Duodenal mucosa (tissue), 2 donors: ENCODE results near the gene ASCL5.

ENCODE experiments used
- H3K27ac ChIP-seq: one replicate; pipeline ENCODE4 v1.7.0; 2013; ENCODE audit warnings: low read depth, low read length
- H3K27me3 ChIP-seq, 2 donors: one replicate each; pipeline ENCODE4 v1.7.0; 2013; ENCODE audit warnings: low read length in 2 of 2, control low read depth in 1 of 2; ENCODE audit not compliant: insufficient read depth in 2 of 2, control insufficient read depth in 1 of 2
- H3K36me3 ChIP-seq, 2 donors: one replicate each; pipeline ENCODE4 v1.7.0; 2013; ENCODE audit warnings: low read length in 2 of 2, control low read depth in 1 of 2; ENCODE audit not compliant: insufficient read depth in 2 of 2, control insufficient read depth in 1 of 2
- H3K4me1 ChIP-seq, 2 donors: one replicate each; pipeline ENCODE4 v1.7.0; 2013; ENCODE audit warnings: low read length in 2 of 2, control low read depth in 1 of 2; ENCODE audit not compliant: insufficient read depth in 2 of 2, control insufficient read depth in 1 of 2
- H3K4me3 ChIP-seq, 2 donors: one replicate each; pipeline ENCODE4 v1.7.0; 2013; ENCODE audit warnings: low read length in 2 of 2, low read depth in 1 of 2
- H3K9ac ChIP-seq, 2 donors: one replicate each; pipeline ENCODE4 v1.7.0; 2013; ENCODE audit warnings: low read length in 2 of 2, low read depth in 1 of 2
- H3K9me3 ChIP-seq, 2 donors: one replicate each; pipeline ENCODE4 v1.7.0; 2013; ENCODE audit warnings: low read length in 2 of 2, control low read depth in 1 of 2; ENCODE audit not compliant: control insufficient read depth in 1 of 2

ASCL5 gene

DNA sequence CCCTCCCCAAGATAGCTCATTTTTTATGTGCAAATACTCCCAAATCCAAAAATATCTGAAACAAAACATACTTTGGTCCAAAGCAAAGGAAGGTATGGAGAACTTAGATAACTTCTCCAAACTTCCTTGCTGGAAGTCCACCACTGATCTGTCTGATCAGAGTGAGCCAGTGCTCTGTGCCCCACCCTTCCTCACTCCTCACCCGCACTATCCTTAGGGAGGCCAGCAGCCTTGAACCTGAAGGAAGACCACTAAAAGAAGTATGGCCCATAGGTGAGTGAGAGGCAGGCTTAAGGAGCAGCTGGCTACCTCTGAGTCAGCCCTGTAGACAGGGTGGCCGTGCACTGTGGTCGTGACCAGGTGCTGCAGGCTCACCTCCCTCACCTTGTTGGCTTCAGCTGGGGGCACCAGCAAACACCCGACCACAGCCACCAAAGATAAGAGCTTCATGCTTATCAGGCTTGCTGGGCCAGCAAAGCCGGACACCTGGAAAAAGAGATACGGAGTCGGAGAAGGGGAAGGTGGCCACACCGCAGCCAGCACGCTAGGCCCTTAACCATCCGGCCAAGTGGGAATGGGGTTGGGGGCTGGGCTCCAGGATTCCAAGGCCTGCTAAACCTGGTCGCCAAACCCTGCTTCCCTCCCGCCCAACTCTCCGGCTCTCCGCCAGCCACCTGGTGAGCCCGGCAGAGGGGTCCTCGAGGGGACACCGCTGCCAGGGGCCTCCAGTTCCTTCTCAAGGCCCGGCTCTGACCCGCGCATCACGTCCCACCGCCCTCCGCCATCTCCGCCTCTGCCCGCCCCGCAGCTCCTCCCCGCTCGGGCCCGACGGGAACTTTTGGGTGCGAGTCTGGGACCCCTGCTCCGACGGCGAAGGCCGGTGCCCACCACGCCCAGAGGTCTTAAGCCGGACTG, 26.7 kb upstream of the ASCL5 start:
- Histone ChIP-seq H3K27ac (no peak overlapping the region), H3K9me3 (no peaks in the 10 kb centered on the region)

DNA sequence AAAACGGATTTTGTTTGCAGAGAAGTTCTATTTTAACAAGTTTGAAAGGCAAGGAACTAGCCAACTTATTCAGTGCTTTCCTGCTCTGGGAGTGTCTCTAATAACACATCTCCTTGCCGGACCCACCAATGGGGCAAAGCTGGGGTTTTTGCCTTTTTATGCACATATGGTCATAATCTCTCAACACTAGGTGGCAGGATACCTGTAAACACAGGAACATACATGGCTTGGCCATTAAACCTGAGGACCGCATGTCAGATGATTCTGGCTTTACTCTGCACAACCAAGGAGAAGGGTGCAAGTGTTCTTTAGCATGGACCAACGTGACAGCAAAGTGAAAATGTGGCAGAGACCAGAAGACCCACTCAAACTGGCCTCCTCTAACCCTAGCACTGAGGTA, 22.4 kb upstream of the ASCL5 start:
- no peak overlapping the region for H3K27ac ChIP-seq
- H3K4me1 ChIP-seq: peaks cover 8 to 13% of the 10 kb centered on the region in 2 donors
- no peaks in the 10 kb centered on the region for H3K27me3 ChIP-seq
- no peak overlapping the region for H3K4me3 ChIP-seq
- no peaks in the 10 kb centered on the region for H3K9me3 ChIP-seq
- peaks cover 6 to 37% of the 10 kb centered on the region in 2 donors for H3K36me3 ChIP-seq
- no peak overlapping the region for H3K9ac ChIP-seq

More for the DNA sequence above, 26.7 kb upstream of the ASCL5 start:
- Histone ChIP-seq H3K4me3 (peak overlapping the region; percentile 83), H3K36me3 (peaks cover 0 to 11% of the 10 kb centered on the region in 2 donors), H3K27me3 (no peaks in the 10 kb centered on the region), H3K4me1 (peaks cover 13 to 17% of the 10 kb centered on the region in 2 donors), H3K9ac (peak overlapping the region; percentile 54 to 70)

DNA sequence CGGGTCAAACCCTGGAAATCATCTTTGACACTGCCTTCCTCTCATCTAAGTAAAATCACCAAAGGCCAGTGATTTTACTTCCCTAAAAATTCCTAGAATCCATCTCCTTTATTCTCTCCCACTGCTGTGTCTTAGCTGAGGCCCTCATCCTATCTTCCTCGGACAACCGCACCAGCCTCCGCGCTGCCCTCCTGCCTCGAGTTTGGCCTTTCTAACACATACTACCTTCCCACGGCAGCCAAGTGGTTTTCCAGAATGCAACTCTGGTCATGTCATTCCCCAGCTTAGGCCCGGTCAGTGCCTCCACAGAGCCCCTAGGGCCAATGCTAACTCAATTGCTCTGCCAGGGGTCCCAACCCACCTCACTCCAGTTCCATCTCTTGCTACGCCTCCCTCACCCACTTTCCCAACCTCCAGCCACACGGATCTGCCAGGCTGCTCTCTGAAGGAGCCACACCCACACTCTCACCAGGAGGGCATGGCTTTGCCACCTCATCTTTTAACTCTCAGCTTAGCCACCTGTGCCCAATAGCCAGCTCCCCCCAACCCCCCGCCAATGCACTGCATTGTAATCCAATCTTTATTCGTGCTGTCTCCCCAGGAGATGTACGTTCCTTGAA, 20.5 kb upstream of the ASCL5 start:
- H3K27ac ChIP-seq: no peak overlapping the region
- no peak overlapping the region for H3K4me3 ChIP-seq
- H3K4me1 ChIP-seq: peaks cover 0 to 6% of the 10 kb centered on the region in 2 donors
- peaks cover 10 to 56% of the 10 kb centered on the region in 2 donors for H3K36me3 ChIP-seq
- H3K9me3 ChIP-seq: no peaks in the 10 kb centered on the region
- H3K9ac ChIP-seq: no peak overlapping the region
- H3K27me3 ChIP-seq: no peaks in the 10 kb centered on the region

DNA sequence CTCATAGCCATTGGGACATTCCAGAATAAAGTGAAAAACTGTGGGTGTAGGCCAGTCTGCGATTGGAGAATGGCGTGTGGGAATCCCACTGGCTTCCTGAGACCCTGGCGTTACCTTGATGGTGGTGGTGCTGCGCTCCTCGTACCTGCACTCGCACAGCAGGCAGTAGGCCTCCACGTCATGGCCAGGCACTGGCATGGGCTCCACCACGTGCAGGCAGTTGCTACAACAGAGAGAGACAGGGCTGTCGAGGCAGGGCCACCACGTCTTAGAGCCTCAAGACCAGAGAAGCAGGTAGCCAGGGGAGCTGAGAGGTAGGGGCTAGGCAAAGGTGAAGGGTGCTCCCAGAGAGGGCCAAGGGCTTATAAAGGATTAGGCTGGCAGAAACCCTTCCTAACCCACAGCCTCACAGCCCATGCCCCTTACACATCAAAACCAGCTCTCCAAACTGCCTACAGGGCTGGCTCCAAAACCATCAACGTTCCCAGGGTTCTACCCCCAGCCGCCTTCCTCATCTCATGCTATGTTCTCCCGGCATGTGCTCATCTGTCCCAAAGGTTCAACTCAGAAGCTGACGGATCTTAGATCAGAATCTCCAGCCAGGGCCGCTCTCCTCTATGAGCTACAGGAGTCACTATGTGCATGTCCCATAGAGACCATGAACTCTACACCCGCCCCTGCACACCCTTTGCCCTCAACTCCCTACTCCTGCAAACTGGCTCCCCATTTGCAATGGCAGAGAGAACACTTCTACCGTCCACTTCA, 19.8 kb upstream of the ASCL5 start:
- Histone ChIP-seq H3K9me3 (no peaks in the 10 kb centered on the region), H3K9ac (no peak overlapping the region), H3K36me3 (peaks cover 12 to 63% of the 10 kb centered on the region in 2 donors), H3K27ac (no peak overlapping the region), H3K27me3 (no peaks in the 10 kb centered on the region), H3K4me1 (peaks cover 0 to 6% of the 10 kb centered on the region in 2 donors), H3K4me3 (no peak overlapping the region)

DNA sequence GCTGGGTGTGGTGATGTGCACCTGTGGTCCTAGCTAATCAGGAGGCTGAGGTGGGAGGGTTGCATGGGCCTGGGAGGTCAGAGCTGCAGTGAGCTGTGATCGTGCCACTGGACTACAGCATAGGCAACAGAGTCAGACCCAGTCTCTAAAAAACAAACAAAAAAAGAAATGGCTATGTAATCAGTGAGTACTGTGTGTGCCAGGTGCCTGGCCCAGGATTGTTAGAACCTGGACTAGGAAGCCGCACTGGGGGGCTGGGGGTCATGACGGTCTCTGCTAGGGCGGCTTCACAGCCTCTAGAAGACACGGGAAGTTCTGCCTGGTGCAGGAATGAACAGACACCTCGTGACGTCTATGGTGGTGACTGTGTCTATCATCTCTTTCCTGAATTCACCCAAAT, 18.8 kb upstream of the ASCL5 start:
- Histone ChIP-seq H3K4me3 (no peak overlapping the region), H3K9ac (no peak overlapping the region), H3K4me1 (peaks cover 0 to 5% of the 10 kb centered on the region in 2 donors), H3K27me3 (no peaks in the 10 kb centered on the region), H3K36me3 (peaks cover 18 to 72% of the 10 kb centered on the region in 2 donors), H3K9me3 (no peaks in the 10 kb centered on the region), H3K27ac (no peak overlapping the region)

DNA sequence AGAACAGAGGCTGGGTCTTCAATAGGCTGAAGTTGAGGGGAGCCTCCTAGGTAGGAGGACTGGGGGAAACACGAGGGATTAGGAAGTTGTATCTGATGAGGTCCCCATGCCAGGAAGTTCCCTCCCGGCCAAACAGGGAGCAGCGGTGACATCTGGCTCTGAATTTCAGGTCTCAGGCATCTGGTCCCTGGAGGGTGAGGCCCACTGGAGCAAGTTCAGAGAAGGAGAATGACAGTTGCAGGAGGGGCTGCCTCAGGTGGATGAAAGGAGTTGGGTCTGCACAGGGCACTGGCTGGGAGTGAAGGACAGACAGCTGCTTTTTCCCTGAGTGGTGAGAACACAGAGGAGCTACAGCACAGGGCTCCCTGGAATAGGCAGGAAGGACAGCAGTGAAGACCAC, 18.1 kb upstream of the ASCL5 start:
- Histone ChIP-seq H3K4me3 (no peak overlapping the region), H3K36me3 (peaks cover 18 to 73% of the 10 kb centered on the region in 2 donors), H3K9ac (no peak overlapping the region), H3K27ac (no peak overlapping the region), H3K4me1 (no peaks in the 10 kb centered on the region), H3K9me3 (no peaks in the 10 kb centered on the region), H3K27me3 (no peaks in the 10 kb centered on the region)

DNA sequence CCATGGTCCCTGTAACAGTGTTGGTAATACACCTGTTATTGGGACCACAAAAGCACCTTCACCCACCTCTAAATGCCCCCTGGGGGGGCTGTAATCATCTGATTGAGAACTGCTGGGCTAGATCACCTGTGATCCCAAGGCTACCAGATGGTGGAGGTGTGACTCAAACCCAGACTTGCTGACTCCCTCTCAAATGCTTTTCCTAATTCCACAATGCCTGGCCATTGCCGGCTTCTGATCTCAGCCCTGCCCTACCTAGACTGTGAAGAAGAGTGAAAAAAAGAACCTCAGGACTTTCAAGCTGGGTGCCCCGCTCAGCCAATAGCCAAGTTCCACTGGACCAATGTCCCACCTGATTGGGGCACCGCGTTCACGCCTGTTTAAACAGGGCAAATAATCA, 17.7 kb upstream of the ASCL5 start:
- Histone ChIP-seq H3K27me3 (no peaks in the 10 kb centered on the region), H3K27ac (no peak overlapping the region), H3K36me3 (peaks cover 18 to 71% of the 10 kb centered on the region in 2 donors)

DNA sequence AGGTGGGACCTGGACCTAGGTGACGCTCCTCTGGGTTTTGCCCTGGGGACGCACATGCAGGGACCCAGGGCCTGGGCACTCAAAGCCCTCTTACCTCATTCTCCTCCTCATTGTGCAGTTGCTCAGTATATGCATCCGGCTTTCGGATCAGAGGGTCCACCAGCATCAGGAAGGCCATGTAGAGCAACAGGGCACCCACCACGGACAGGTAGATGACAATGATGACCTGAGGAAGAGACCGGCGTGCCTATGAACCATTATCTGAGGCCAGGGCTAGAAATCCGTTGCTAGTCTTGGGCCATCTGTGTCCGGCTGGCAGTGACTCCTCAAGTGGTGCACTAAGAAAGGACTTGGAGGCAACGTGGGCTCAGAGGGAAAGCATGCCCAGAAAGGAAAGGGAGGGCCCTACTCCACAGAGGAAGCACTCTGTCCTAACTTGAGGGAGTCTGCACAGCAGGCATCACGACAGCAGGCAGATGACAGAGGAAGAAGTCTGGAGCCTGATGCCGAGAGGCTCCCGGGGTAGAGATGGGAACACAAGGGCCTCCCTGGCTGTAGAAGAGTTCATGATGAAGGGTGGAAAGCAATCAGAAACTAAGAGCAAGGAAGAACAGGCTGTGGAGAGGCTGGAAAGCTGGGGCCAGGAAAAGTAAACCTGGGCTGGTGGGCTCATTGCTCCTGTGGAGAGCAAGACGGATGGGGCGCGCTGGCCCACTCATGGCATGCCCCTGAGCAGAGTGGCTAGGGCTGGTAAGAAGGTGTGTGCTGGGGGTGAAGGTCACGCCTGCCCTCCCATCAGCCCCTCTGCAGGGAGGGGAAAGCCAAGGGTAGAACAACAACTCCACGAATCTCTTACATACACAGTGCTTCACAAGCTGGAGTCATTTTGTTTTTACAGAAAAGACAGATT, 17.0 kb upstream of the ASCL5 start:
- Histone ChIP-seq H3K27me3 (no peaks in the 10 kb centered on the region), H3K9ac (no peak overlapping the region), H3K9me3 (no peaks in the 10 kb centered on the region), H3K4me3 (no peak overlapping the region), H3K27ac (no peak overlapping the region), H3K36me3 (peaks cover 18 to 76% of the 10 kb centered on the region in 2 donors), H3K4me1 (no peaks in the 10 kb centered on the region)

More for the DNA sequence above, 17.7 kb upstream of the ASCL5 start:
- Histone ChIP-seq H3K4me3 (no peak overlapping the region), H3K9me3 (no peaks in the 10 kb centered on the region), H3K9ac (no peak overlapping the region), H3K4me1 (no peaks in the 10 kb centered on the region)

DNA sequence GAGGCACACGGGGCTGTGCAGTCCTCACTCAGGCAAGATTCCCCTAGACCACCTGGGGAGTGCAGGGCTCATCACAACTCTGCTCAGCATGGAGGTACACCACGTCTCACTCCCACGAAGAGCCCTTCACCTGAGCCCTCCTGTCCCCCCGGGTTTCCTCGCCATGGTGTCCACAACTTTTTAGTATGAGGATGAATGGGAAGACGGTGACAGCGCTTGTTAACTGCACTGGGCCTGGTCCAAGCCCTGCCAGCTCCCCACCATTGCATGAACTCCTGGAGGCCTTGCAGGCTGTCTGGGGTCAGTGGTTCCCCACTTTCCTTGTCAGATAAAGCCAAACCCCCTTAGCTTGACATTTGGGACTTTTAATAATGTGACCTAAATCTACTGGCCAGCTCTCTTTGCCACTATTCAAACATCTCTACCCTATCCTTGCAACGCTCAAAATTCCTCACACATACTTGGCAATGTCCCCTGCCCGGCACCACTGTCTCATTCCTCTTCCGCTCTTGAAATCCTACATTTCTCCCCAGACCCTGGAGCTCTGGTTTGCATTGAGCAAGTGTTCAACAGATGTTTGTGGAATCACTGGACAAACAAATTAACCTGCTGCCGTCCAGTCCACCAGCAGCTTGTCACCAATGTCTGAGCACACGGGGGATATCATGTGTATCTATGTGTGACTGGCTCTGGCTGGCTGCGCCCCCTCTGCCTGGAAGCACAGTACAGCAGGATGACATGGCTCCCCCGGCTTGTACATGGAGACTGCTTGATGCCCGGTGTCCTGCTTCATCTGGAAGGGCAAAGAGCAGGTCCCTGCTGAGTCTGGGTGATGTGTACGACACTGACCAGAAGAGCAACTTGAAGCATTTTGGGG, 16.1 kb upstream of the ASCL5 start:
- Histone ChIP-seq H3K4me1 (no peaks in the 10 kb centered on the region), H3K27ac (no peak overlapping the region), H3K36me3 (peaks cover 18 to 75% of the 10 kb centered on the region in 2 donors), H3K4me3 (no peak overlapping the region), H3K9ac (no peak overlapping the region), H3K9me3 (no peaks in the 10 kb centered on the region), H3K27me3 (no peaks in the 10 kb centered on the region)
